Tibial nerve (tissue), 4 donors: ENCODE results near the gene CRIP2. TPM values are rescaled to one million over a fixed set of nuclear protein-coding genes. Genes with fewer than 3 reads are reported as not detected.

Experiments used
- DNase-seq, 2 donors: peaks; one replicate each; pipeline ENCODE4 v3.0.0-alpha.2; 2019; ENCODE audit warnings: low spot score in 2 of 2
- H3K27ac ChIP-seq, 4 donors: fragments of 200-600 bp; sonication (generic) in 3 of 4; one replicate each; pipeline ENCODE4 v1.5.1; 2017 to 2019; ENCODE audit warnings: mild to moderate bottlenecking in 1 of 4
- H3K27me3 ChIP-seq, 2 donors: fragments of 200-600 bp; sonication (generic) in 1 of 2; one replicate each; pipeline versions ENCODE4 v1.5.1 to v1.6.0; 2017 to 2019
- H3K36me3 ChIP-seq, 3 donors: fragments of 200-600 bp; sonication (generic); one replicate each; pipeline ENCODE4 v1.5.1; 2018 to 2019
- H3K4me1 ChIP-seq, 4 donors: fragments of 200-600 bp; sonication (generic) in 3 of 4; one replicate each; pipeline ENCODE4 v1.5.1; 2017 to 2019
- H3K4me3 ChIP-seq, 4 donors: fragments of 200-600 bp; sonication (generic) in 3 of 4; one replicate each; pipeline ENCODE4 v1.5.1; 2017 to 2019; ENCODE audit warnings: mild to moderate bottlenecking in 1 of 4, moderate library complexity in 1 of 4
- H3K9me3 ChIP-seq, 4 donors: fragments of 200-600 bp; sonication (generic) in 3 of 4; one replicate each; pipeline ENCODE4 v1.5.1; 2017 to 2019
- EP300 ChIP-seq, 2 donors: sonication (generic); formaldehyde crosslinking; IDR thresholded peaks; one replicate each; pipeline ENCODE4 v1.6.1; 2017; ENCODE audit warnings: antibody characterized with exemption in 2 of 2, mild to moderate bottlenecking in 1 of 2
- POLR2A ChIP-seq, 2 donors: fragments of 450-650 bp; IDR thresholded peaks; one replicate each; pipeline ENCODE4 v1.6.1; 2017; ENCODE audit warnings: antibody characterized with exemption in 2 of 2, mild to moderate bottlenecking in 2 of 2, moderate library complexity in 2 of 2
- WGBS, 2 donors: methylation state at CpG; one replicate each; pipeline ENCODE4 v1.1.5; 2018; 5-methylcytosine and 5-hydroxymethylcytosine counted together
- total RNA-seq, 4 donors: library from RNA; depleted of rRNA; stranded (reverse); fragments of >200 nt; gene quantifications; one replicate each; pipeline ENCODE4 v1.1.0, GENCODE V29; 2016
- TF ChIP-seq, protein P1 (sequence below), 5 experiments: fragments of 200-600 bp in 3 of 5; fragments of 450-650 bp in 2 of 5; sonication (generic) in 3 of 5; IDR thresholded peaks; one replicate each; pipeline ENCODE4 v1.5.1; 2016 to 2019; ENCODE audit warnings: antibody characterized with exemption in 5 of 5, mild to moderate bottlenecking in 3 of 5, moderate library complexity in 2 of 5

CRIP2 gene
- total RNA-seq, 4 donors from 2014 or later = 161 to 268 (median 208) TPM

- no peaks in the 10 kb centered on the region for H3K27me3 ChIP-seq
- H3K4me1 ChIP-seq = peaks cover 0 to 27% (median 3%) of the 10 kb centered on the region in 4 donors
- H3K9me3 ChIP-seq = no peaks in the 10 kb centered on the region
- 88 to 90% methylated on average over 12 of the region's 12 CpGs for WGBS, 2 donors
- TF ChIP-seq, protein P1, sequence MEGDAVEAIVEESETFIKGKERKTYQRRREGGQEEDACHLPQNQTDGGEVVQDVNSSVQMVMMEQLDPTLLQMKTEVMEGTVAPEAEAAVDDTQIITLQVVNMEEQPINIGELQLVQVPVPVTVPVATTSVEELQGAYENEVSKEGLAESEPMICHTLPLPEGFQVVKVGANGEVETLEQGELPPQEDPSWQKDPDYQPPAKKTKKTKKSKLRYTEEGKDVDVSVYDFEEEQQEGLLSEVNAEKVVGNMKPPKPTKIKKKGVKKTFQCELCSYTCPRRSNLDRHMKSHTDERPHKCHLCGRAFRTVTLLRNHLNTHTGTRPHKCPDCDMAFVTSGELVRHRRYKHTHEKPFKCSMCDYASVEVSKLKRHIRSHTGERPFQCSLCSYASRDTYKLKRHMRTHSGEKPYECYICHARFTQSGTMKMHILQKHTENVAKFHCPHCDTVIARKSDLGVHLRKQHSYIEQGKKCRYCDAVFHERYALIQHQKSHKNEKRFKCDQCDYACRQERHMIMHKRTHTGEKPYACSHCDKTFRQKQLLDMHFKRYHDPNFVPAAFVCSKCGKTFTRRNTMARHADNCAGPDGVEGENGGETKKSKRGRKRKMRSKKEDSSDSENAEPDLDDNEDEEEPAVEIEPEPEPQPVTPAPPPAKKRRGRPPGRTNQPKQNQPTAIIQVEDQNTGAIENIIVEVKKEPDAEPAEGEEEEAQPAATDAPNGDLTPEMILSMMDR (IDR thresholded peaks at IDR 0.05) = no peak
- TF ChIP-seq POLR2A (IDR thresholded peaks at IDR 0.05) = no peak
- no peak for TF ChIP-seq EP300 (IDR thresholded peaks at IDR 0.05)
- no peak for DNase-seq
- peaks cover 0 to 11% (median 0%) of the 10 kb centered on the region in 3 donors for H3K36me3 ChIP-seq
- no peak overlapping the region for H3K27ac ChIP-seq
- no peak overlapping the region for H3K4me3 ChIP-seq
Measured at GRCh38 chr14:105432657-105433056, 42.0 kb upstream of the CRIP2 start.

DNA sequence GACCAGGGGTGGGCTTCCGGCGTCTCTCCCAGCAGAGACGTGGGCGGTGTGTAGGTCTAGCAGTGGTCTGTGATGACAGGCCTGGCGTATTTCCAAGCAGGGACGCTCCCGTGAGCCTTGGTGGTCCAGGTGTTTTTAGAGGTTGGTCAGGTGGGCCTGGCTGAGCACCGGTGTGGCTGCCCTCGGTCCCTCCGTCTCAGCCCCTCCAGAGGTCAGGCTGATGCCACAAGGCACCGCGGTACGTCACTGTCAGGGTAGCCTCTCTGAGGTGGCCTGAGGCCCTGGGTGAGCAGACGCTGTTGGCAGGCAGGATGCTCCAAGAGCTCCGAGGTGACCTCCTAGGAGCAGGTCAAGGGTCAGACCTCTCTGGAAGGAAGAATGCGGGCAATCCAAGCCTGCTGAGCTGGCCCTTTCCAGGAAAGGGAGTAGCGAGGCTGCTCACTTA, 41.4 kb upstream of the CRIP2 start:
- Histone ChIP-seq H3K4me1 (peaks cover 0 to 32% (median 3%) of the 10 kb centered on the region in 4 donors), H3K27me3 (no peaks in the 10 kb centered on the region), H3K27ac (no peak overlapping the region), H3K36me3 (peaks cover 0 to 8% (median 0%) of the 10 kb centered on the region in 3 donors), H3K9me3 (no peaks in the 10 kb centered on the region), H3K4me3 (no peak overlapping the region)
- 72 to 77% methylated on average over 8 to 17 of the region's 17 CpGs for WGBS, 2 donors
- TF ChIP-seq, protein P1 (IDR thresholded peaks at IDR 0.05) = no peak
- TF ChIP-seq POLR2A (IDR thresholded peaks at IDR 0.05) (no peak), EP300 (IDR thresholded peaks at IDR 0.05) (no peak)
- no peak for DNase-seq

DNA sequence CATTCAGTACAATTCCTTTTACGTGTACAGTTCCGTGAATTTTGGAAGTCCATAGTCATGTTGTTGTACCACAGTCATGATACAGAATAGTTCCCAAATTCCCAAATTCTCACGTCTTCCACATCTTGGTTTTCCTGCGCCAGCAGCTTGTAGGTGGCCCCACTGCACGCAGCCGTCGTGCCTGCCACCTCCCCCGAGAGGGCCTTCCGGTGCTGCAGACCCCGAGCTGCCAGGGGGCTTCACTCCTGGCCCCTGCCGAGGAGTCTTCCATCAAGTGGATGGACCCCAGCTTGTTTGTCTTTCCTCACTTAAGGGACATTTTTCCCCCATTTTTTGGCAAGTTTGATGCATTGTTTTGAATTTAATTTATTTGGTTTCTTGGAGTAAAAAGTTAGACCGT, 38.2 kb upstream of the CRIP2 start:
- no peaks in the 10 kb centered on the region for H3K27me3 ChIP-seq
- H3K36me3 ChIP-seq = peaks cover 0 to 35% (median 0%) of the 10 kb centered on the region in 3 donors
- 83 to 88% methylated on average over 12 of the region's 12 CpGs for WGBS, 2 donors
- TF ChIP-seq, protein P1 (IDR thresholded peaks at IDR 0.05) = no peak
- TF ChIP-seq EP300 (IDR thresholded peaks at IDR 0.05) = no peak
- TF ChIP-seq POLR2A (IDR thresholded peaks at IDR 0.05) = no peak
- H3K4me3 ChIP-seq = no peak overlapping the region
- H3K9me3 ChIP-seq = no peaks in the 10 kb centered on the region
- peaks cover 0 to 25% (median 0%) of the 10 kb centered on the region in 4 donors for H3K4me1 ChIP-seq
- no peak overlapping the region for H3K27ac ChIP-seq
- no peak for DNase-seq

GRCh38 chr14:105436891-105437722, 37.5 kb upstream of the CRIP2 start:
- WGBS, 2 donors = 86 to 91% methylated on average over 14 to 23 of the region's 31 CpGs
- TF ChIP-seq EP300 (IDR thresholded peaks at IDR 0.05) = no peak
- TF ChIP-seq, protein P1 (IDR thresholded peaks at IDR 0.05) = no peak
- TF ChIP-seq POLR2A (IDR thresholded peaks at IDR 0.05) = no peak
- H3K4me3 ChIP-seq = no peak overlapping the region
- peaks cover 0 to 38% (median 0%) of the 10 kb centered on the region in 3 donors for H3K36me3 ChIP-seq
- DNase-seq = no peak
- peaks cover 0 to 25% (median 0%) of the 10 kb centered on the region in 4 donors for H3K4me1 ChIP-seq
- no peaks in the 10 kb centered on the region for H3K27me3 ChIP-seq
- H3K9me3 ChIP-seq = no peaks in the 10 kb centered on the region
- H3K27ac ChIP-seq = no peak overlapping the region
